NCI-H1105 treated with DMSO at 0.1 percent for 48 hours (cell line): ENCODE data around the gene FARP2.

Source experiments
- DNase-seq: peaks from one replicate; lab custom pipeline; 2025; lab: John Stamatoyannopoulos, UW

The FARP2 gene

GRCh38 chr2:241329669-241330615 is 26.1 kb upstream of the FARP2 start:
- no peak for DNase-seq

GRCh38 chr2:241330616-241330981 is 25.5 kb upstream of the FARP2 start:
- DNase-seq = no peak

GRCh38 chr2:241334813-241335212 is 21.3 kb upstream of the FARP2 start:
- DNase-seq = no peak

GRCh38 chr2:241339839-241340630 is 16.1 kb upstream of the FARP2 start:
- DNase-seq = no peak

GRCh38 chr2:241340631-241341163 is 15.4 kb upstream of the FARP2 start:
- DNase-seq = no peak

GRCh38 chr2:241344925-241345651 is 11.0 kb upstream of the FARP2 start:
- no peak for DNase-seq

- DNase-seq = no peak
Measured at GRCh38 chr2:241349941-241350340, 6.1 kb upstream of the FARP2 start.

- no peak for DNase-seq
Measured at GRCh38 chr2:241350530-241350877, 5.6 kb upstream of the FARP2 start.

- no peak for DNase-seq
Measured at GRCh38 chr2:241350878-241351639, 5.0 kb upstream of the FARP2 start.

GRCh38 chr2:241351640-241352031 is 4.4 kb upstream of the FARP2 start:
- no peak for DNase-seq

- no peak for DNase-seq
Measured at GRCh38 chr2:241352227-241352626, 3.9 kb upstream of the FARP2 start.

GRCh38 chr2:241354668-241355658 is 1.1 kb upstream of the FARP2 start:
- peak; percentile 70 for DNase-seq

- DNase-seq = peak; percentile 5
Measured at GRCh38 chr2:241356871-241357260, 781 bp downstream of the FARP2 start.

- DNase-seq = no peak
Measured at GRCh38 chr2:241357531-241357930, 1.4 kb downstream of the FARP2 start.

- DNase-seq = no peak
Measured at GRCh38 chr2:241358470-241358869, 2.4 kb downstream of the FARP2 start.

- no peak for DNase-seq
Measured at GRCh38 chr2:241359481-241360045, 3.5 kb downstream of the FARP2 start.

GRCh38 chr2:241363426-241363825 is 7.3 kb downstream of the FARP2 start:
- no peak for DNase-seq

GRCh38 chr2:241364781-241365180 is 8.7 kb downstream of the FARP2 start:
- DNase-seq = no peak

GRCh38 chr2:241366678-241367077 is 10.6 kb downstream of the FARP2 start:
- no peak for DNase-seq

GRCh38 chr2:241368643-241369042 is 12.6 kb downstream of the FARP2 start:
- no peak for DNase-seq
